ENCODE measurements around the gene CFAP46.

DNA sequence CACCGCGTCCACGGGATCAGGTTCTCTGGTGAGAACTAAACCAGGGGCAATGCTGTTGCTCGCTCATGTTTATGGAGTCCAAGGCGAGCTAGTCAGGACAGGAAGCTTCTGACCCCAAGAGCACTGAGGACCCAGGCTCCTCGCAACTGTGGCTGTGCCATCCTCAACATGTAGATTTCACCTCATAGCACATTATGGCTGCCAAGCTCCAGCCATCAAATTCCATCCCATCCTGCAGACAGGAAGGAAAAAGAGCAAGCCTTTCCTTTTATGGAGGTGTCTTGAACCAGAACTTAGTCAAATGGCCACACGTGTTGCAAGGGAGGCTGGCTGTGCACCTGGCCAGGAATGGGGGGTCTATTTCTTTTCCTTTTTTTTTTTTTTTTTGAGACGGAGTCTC, 140.3 kb downstream of the CFAP46 start:
- TF ChIP-seq YY1 (IDR thresholded peaks at IDR 0.05) (no peak), GABPA (IDR thresholded peaks at IDR 0.05 in 1 of 2, conservative IDR thresholded peaks at IDR 0.05 in 1 of 2) (no peak), REST (IDR thresholded peaks at IDR 0.05) (no peak), NR2F2 (IDR thresholded peaks at IDR 0.05) (no peak)
- TF ChIP-seq, protein P1, sequence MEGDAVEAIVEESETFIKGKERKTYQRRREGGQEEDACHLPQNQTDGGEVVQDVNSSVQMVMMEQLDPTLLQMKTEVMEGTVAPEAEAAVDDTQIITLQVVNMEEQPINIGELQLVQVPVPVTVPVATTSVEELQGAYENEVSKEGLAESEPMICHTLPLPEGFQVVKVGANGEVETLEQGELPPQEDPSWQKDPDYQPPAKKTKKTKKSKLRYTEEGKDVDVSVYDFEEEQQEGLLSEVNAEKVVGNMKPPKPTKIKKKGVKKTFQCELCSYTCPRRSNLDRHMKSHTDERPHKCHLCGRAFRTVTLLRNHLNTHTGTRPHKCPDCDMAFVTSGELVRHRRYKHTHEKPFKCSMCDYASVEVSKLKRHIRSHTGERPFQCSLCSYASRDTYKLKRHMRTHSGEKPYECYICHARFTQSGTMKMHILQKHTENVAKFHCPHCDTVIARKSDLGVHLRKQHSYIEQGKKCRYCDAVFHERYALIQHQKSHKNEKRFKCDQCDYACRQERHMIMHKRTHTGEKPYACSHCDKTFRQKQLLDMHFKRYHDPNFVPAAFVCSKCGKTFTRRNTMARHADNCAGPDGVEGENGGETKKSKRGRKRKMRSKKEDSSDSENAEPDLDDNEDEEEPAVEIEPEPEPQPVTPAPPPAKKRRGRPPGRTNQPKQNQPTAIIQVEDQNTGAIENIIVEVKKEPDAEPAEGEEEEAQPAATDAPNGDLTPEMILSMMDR (IDR thresholded peaks at IDR 0.05; ENCODE audit: low read depth, low read length, missing input control), result no peak

Measured in liver (tissue), 3 donors.